Hematopoietic multipotent progenitor cell treated with erythropoietin and hydrocortisone succinate and interleukin-3 and kit ligand, for 4 days (in vitro differentiated cells): ENCODE measurements around the gene GSX1.

ENCODE experiments used
- DNase-seq: peaks from one replicate; pipeline ENCODE4 v3.0.0-alpha.2; 2015

The GSX1 gene

GRCh38 chr13:27835799-27836198 lies 43.5 kb downstream of the GSX1 start:
- DNase-seq, result no peak

DNA sequence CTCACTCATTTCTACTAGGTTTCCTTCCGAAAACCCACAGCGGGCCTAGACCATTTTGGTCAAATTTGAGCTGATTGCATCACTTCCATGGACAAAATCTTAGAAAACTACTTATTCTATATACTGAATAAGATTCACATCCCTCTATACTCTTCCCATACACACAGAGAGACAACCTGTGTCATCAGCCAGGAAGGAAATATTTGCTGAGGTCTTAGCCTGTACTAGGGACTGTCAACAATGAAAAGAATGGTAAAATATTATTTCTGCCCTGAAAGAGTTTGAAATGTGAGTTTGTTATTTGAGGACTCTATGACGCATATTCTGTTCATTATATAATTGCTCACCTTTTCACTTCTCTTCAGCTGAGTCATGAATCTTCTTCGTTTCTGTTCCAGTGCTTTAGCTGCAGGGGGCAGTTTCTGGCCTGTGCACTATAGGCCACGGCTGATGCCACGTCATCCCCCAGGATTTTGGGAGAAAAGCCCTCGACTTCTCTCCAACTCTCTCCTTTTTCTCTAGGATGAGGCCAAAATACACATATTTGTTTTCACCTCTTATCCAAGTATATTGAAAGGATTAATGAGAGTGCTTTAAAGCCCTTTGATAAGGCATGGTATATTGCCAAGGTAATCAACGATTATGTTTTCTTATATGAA lies 47.7 kb downstream of the GSX1 start:
- DNase-seq, result no peak

DNA sequence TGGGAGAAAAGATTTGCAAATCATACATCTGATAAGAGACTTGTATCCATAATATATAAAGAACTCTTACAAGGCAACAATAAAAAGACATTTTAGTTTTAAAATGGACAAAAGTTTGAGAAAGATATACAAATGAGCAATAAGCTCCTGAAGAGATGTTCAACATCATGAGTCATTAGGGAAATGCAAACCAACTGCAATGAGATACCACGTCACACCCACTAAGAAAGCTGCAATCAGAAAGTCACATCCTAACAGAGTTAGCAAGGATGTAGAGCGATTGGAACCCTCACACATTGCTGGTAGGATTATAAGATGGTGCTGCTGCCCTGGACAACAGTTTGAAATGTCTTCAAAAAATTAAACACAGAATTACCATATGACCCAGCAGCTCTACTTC lies 50.3 kb downstream of the GSX1 start:
- DNase-seq, result no peak
